Prostate gland (tissue), 2 donors: ENCODE data around the gene GRIN2B.

Source experiments
- CTCF ChIP-seq, 4 experiments: fragments of 200-600 bp in 2 of 4; fragments of 450-650 bp in 2 of 4; sonication (generic) in 2 of 4; IDR thresholded peaks; 1 replicate in 3 of 4; 2 replicates in 1 of 4; pipeline ENCODE4 v1.5.1; 2016 to 2019; ENCODE audit warnings: antibody characterized with exemption in 4 of 4, mild to moderate bottlenecking in 2 of 4, moderate library complexity in 2 of 4
- POLR2A ChIP-seq: fragments of 450-650 bp; IDR thresholded peaks from one replicate; pipeline ENCODE4 v1.6.1; 2016; ENCODE audit warnings: antibody characterized with exemption, mild to moderate bottlenecking

- no peak for TF ChIP-seq CTCF (IDR thresholded peaks at IDR 0.05)
- no peak for TF ChIP-seq POLR2A
Measured at GRCh38 chr12:13980538-13981295, 685 bp downstream of the GRIN2B start.
